ENCODE data around the gene MTAP. TPM values are rescaled to one million over a fixed set of nuclear protein-coding genes. Genes with fewer than 3 reads are reported as not detected.

MTAP gene
- total RNA-seq, 4 donors from 2014 or later, result 23.2 to 31.4 (median 29.1) TPM

DNA sequence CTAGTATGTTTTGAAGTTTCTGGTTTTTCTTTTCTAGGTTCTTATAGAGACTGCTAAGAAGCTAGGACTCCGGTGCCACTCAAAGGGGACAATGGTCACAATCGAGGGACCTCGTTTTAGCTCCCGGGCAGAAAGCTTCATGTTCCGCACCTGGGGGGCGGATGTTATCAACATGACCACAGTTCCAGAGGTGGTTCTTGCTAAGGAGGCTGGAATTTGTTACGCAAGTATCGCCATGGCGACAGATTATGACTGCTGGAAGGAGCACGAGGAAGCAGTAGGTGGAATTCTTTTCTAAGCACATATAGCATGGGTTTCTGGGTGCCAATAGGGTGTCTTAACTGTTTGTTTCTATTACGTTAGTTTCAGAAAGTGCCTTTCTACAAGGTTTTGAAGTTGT is 52.2 kb downstream of the MTAP start:
- ATAC-seq, result no peak
- Histone ChIP-seq H3K27me3 (no peaks in the 10 kb centered on the region), H3K27ac (no peak overlapping the region), H3K4me1 (peaks cover 0 to 6% (median 0%) of the 10 kb centered on the region in 3 donors), H3K36me3 (peaks cover 0 to 70% of the 10 kb centered on the region in 2 donors), H3K9me3 (no peaks in the 10 kb centered on the region), H3K4me3 (no peak overlapping the region)
- no peak for TF ChIP-seq POLR2AphosphoS5 (IDR thresholded peaks at IDR 0.05)
- TF ChIP-seq EP300 (IDR thresholded peaks at IDR 0.05), result no peak
- WGBS, 2 donors (ENCODE audit: low coverage in 1 of 2), result 80 to 85% methylated on average over 6 to 10 of the region's 11 CpGs

DNA sequence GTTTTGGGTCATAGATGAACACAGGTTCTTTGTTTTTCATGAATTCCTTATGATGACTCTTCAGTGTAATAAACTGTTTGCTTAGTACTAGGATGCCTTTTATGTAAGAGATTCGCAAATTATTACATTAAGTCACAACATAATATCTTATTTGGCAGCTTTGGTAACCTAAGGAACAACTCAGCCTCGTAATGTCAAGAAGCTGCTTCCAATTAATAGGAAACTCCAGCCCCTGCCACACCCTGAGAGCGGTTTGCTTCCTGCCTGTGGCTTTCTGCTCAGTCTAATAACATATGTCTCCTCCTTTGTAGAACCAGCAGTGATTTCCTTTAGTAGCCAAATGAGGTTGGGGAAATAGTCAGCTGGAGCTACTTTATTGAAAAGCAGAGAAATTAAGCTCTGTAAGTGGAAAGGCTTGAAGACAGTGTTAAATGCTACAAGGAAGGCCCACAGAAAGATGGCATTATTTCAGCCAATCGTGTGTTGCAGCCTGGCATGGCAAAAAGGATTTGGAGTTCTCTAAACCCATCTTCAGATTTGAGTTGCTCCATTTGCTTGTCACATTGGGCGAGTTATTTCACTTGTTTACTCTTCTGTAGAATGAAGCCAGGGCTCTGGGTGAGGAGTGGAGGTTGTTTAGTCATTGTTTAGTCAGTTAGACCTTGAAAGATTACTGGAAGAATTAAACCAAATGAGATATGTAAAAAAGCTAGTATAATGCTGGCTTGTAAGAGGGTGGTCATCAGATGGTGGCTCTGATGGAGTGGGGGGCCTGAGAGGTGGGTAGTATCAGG is 54.1 kb downstream of the MTAP start:
- ATAC-seq, result no peak
- no peak overlapping the region for H3K27ac ChIP-seq
- H3K27me3 ChIP-seq, result no peaks in the 10 kb centered on the region
- peaks cover 0 to 78% of the 10 kb centered on the region in 2 donors for H3K36me3 ChIP-seq
- H3K4me1 ChIP-seq, result peaks cover 0 to 6% (median 0%) of the 10 kb centered on the region in 3 donors
- 44 to 71% methylated on average over 3 to 4 of the region's 5 CpGs for WGBS, 2 donors (ENCODE audit: low coverage in 1 of 2)
- no peaks in the 10 kb centered on the region for H3K9me3 ChIP-seq
- H3K4me3 ChIP-seq, result no peak overlapping the region
- TF ChIP-seq POLR2AphosphoS5 (IDR thresholded peaks at IDR 0.05), result no peak
- no peak for TF ChIP-seq POLR2A (IDR thresholded peaks at IDR 0.05)
- TF ChIP-seq EP300 (IDR thresholded peaks at IDR 0.05), result no peak
- TF ChIP-seq CTCF (IDR thresholded peaks at IDR 0.05), result no peak

- Histone ChIP-seq H3K36me3 (peaks cover 0 to 85% of the 10 kb centered on the region in 2 donors), H3K4me1 (no peaks in the 10 kb centered on the region), H3K9me3 (no peaks in the 10 kb centered on the region), H3K27me3 (no peaks in the 10 kb centered on the region), H3K4me3 (no peak overlapping the region), H3K27ac (no peak overlapping the region)
- no peak for ATAC-seq
- 80 to 85% methylated on average over 1 of the region's 1 CpG for WGBS, 2 donors (ENCODE audit: low coverage in 1 of 2)
- no peak for TF ChIP-seq EP300 (IDR thresholded peaks at IDR 0.05)
- no peak for TF ChIP-seq CTCF (IDR thresholded peaks at IDR 0.05)
- TF ChIP-seq POLR2AphosphoS5 (IDR thresholded peaks at IDR 0.05), result no peak
- no peak for TF ChIP-seq POLR2A (IDR thresholded peaks at IDR 0.05)
Observed at GRCh38 chr9:21862871-21863270, 60.4 kb downstream of the MTAP start.

DNA sequence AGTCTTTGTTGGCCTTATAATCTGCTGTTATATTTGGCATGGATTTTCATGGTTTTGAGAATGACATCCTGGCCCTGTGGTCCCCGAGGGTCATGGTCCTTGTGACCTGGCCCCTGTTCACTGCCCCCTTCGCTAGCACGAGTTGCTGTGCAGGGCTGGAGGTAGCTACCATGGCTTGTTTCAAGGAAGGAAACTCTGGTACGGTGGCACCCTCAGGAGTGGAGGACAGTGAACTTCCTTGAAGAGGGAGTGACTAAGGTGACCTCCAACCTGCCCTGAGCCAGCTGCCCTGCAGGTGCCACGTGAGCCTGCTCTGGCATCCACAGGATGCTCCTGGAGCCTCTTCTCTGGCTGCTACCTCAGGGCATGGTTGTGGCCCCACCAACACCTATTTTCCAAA is 62.1 kb downstream of the MTAP start:
- Histone ChIP-seq H3K4me3 (no peak overlapping the region), H3K27ac (no peak overlapping the region), H3K36me3 (peaks cover 0 to 85% of the 10 kb centered on the region in 2 donors), H3K4me1 (no peaks in the 10 kb centered on the region), H3K27me3 (no peaks in the 10 kb centered on the region), H3K9me3 (no peaks in the 10 kb centered on the region)
- ATAC-seq, result no peak
- no peak for TF ChIP-seq POLR2A (IDR thresholded peaks at IDR 0.05)
- TF ChIP-seq POLR2AphosphoS5 (IDR thresholded peaks at IDR 0.05), result no peak
- TF ChIP-seq CTCF (IDR thresholded peaks at IDR 0.05), result no peak
- TF ChIP-seq EP300 (IDR thresholded peaks at IDR 0.05), result no peak
- 94 to 100% methylated on average over 2 to 5 of the region's 5 CpGs for WGBS, 2 donors (ENCODE audit: low coverage in 1 of 2)

DNA sequence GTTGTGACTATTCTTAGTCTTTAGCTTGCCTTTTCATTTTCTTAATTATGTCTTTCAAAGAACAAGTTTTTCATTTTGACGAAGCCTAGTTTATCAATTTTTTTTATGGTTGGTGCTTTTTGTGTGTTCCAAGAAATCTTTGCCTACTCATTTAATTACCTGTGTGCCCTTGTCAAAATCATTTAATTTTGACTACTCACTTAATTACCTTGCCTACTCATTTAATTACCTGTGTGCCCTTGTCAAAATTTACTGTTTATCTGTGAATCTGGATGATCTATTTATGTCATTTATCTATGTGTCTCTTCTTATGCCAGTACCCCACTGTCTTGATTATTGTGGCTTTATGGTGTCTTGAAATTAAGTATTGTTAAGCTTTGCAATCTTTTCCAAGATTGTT is 63.9 kb downstream of the MTAP start:
- no peak overlapping the region for H3K27ac ChIP-seq
- no peak overlapping the region for H3K4me3 ChIP-seq
- no peak for ATAC-seq
- H3K4me1 ChIP-seq, result no peaks in the 10 kb centered on the region
- H3K9me3 ChIP-seq, result no peaks in the 10 kb centered on the region
- WGBS, 2 donors (ENCODE audit: low coverage in 1 of 2), result 88 to 100% methylated on average over 1 of the region's 1 CpG
- peaks cover 0 to 67% of the 10 kb centered on the region in 2 donors for H3K36me3 ChIP-seq
- no peaks in the 10 kb centered on the region for H3K27me3 ChIP-seq
- no peak for TF ChIP-seq CTCF (IDR thresholded peaks at IDR 0.05)
- no peak for TF ChIP-seq EP300 (IDR thresholded peaks at IDR 0.05)
- no peak for TF ChIP-seq POLR2AphosphoS5 (IDR thresholded peaks at IDR 0.05)
- TF ChIP-seq POLR2A (IDR thresholded peaks at IDR 0.05), result no peak
